Uterus (tissue), 2 donors: ENCODE results near the gene GPHB5.

Experiments
- POLR2A ChIP-seq, 2 donors: fragments of 450-650 bp; IDR thresholded peaks; one replicate each; pipeline ENCODE4 v1.6.1; 2016; ENCODE audit warnings: antibody characterized with exemption in 2 of 2, mild to moderate bottlenecking in 1 of 2, moderate library complexity in 1 of 2
- TF ChIP-seq, protein P1 (sequence below), 4 experiments: fragments of 200-600 bp in 2 of 4; fragments of 450-650 bp in 2 of 4; sonication (generic) in 2 of 4; IDR thresholded peaks; one replicate each; pipeline ENCODE4 v1.5.1; 2016 to 2019; ENCODE audit warnings: antibody characterized with exemption in 4 of 4, mild to moderate bottlenecking in 2 of 4, moderate library complexity in 1 of 4

DNA sequence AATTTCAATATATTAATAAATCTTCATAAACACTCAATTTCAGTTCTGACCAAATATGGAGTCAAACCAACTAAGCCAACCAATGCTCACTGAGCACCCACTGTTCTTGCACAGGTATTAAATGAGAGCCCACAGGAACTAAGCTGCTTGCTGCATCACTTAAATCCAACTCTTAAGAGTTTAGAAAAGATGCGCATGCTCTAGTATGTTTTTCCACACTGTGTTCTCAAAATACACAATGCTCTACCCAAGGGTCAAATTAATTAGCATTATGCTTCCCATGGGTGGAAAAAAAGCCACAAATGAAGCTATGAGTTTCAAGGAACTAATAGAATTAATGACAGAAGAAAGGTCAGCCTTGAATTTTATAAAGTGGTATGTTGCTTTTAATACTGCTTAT lies 3.7 kb upstream of the GPHB5 start:
- TF ChIP-seq, protein P1, sequence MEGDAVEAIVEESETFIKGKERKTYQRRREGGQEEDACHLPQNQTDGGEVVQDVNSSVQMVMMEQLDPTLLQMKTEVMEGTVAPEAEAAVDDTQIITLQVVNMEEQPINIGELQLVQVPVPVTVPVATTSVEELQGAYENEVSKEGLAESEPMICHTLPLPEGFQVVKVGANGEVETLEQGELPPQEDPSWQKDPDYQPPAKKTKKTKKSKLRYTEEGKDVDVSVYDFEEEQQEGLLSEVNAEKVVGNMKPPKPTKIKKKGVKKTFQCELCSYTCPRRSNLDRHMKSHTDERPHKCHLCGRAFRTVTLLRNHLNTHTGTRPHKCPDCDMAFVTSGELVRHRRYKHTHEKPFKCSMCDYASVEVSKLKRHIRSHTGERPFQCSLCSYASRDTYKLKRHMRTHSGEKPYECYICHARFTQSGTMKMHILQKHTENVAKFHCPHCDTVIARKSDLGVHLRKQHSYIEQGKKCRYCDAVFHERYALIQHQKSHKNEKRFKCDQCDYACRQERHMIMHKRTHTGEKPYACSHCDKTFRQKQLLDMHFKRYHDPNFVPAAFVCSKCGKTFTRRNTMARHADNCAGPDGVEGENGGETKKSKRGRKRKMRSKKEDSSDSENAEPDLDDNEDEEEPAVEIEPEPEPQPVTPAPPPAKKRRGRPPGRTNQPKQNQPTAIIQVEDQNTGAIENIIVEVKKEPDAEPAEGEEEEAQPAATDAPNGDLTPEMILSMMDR (IDR thresholded peaks at IDR 0.05), result no peak
- TF ChIP-seq POLR2A (IDR thresholded peaks at IDR 0.05), result no peak
